HepG2 (cell line): ENCODE results near the gene ADARB2. TPM values are rescaled to one million over a fixed set of nuclear protein-coding genes. Genes with fewer than 3 reads are reported as not detected.

Source experiments
- ATAC-seq: fragments of 200-7000 bp; cut with Tn5 transposase; 3 replicates; pipeline ENCODE4 v1.9.1; 2020; ENCODE audit warnings: mild to moderate bottlenecking, moderate library complexity
- BruUV-seq: library from RNA; stranded (reverse); fragments of 400-500 nt; replicated peaks from 2 replicates; lab custom pipeline; 2021; lab: Mats Ljungman, UMichigan
- CTCF ChIA-PET: fragments of 300-600 bp; formaldehyde crosslinking; extraction: SDS; loops from one replicate; lab custom pipeline; 2021; ENCODE audit warnings: low total read pairs, inconsistent platforms, low intra/inter-chr PET ratio; lab: Yijun Ruan, JAX
- POLR2A ChIA-PET: fragments of 350-600 bp; sonication (Branson Sonifier 250); formaldehyde crosslinking; loops from one replicate; lab custom pipeline; 2020; ENCODE audit warnings: antibody characterized with exemption, inconsistent platforms; lab: Yijun Ruan, JAX
- DNase-seq: peaks from one replicate; pipeline ENCODE4 v3.0.0-alpha.2; 2015; ENCODE audit warnings: low spot score
- FAIRE-seq: peaks from 3 replicates; lab custom pipeline; 2011; peaks lifted over from hg19 to GRCh38; lab: Jason Lieb, UNC
- H2AFZ ChIP-seq: one replicate; pipeline ENCODE4 v1.6.1; 2011; ENCODE audit warnings: low read length, inconsistent platforms
- H3K27ac ChIP-seq: fragments of 300-600 bp; 3 replicates; pipeline ENCODE4 v1.8.0; 2011; ENCODE audit warnings: mixed run types, mild to moderate bottlenecking, mixed read lengths, low read length, inconsistent platforms; ENCODE audit not compliant: insufficient read depth; ENCODE audit errors: extremely low read length
- H3K27me3 ChIP-seq, 2 experiments: fragments of 200-600 bp in 1 of 2; 2 replicates in 1 of 2; 3 replicates in 1 of 2; pipeline versions ENCODE4 v1.6.0 to v1.8.0; 2011; ENCODE audit warnings: low read length in 2 of 2, mild to moderate bottlenecking in 2 of 2, moderate library complexity in 2 of 2, inconsistent platforms in 1 of 2; ENCODE audit not compliant: insufficient read depth in 2 of 2, control insufficient read depth in 1 of 2
- H3K36me3 ChIP-seq, 2 experiments: fragments of 200-600 bp in 1 of 2; replicated peaks in 1 of 2; 2 replicates in 1 of 2; 3 replicates in 1 of 2; pipeline versions ENCODE4 v1.5.1 to v1.8.0; 2011; ENCODE audit warnings: low read length in 2 of 2, inconsistent platforms in 1 of 2; ENCODE audit not compliant: insufficient read depth in 2 of 2, control insufficient read depth in 1 of 2
- H3K4me1 ChIP-seq: 2 replicates; pipeline ENCODE4 v1.5.1; 2012; ENCODE audit warnings: low read length, inconsistent platforms; ENCODE audit not compliant: insufficient read depth
- H3K4me2 ChIP-seq: 2 replicates; pipeline ENCODE4 v1.6.0; 2011; ENCODE audit warnings: low read depth, low read length, inconsistent platforms
- H3K4me3 ChIP-seq, 3 experiments: fragments of 200-600 bp in 1 of 3; sonication (generic), shearing (Covaris generic) in 1 of 3; replicated peaks in 1 of 3; 2 replicates each; pipeline ENCODE4 v1.5.1; 2011 to 2016; ENCODE audit warnings: low read length in 3 of 3, inconsistent platforms in 2 of 3, low read depth in 2 of 3, mild to moderate bottlenecking in 2 of 3, control low read depth in 1 of 3, mixed read lengths in 1 of 3; ENCODE audit not compliant: insufficient read depth in 1 of 3
- H3K79me2 ChIP-seq: one replicate; pipeline ENCODE4 v1.6.1; 2011; ENCODE audit warnings: low read length, inconsistent platforms; ENCODE audit not compliant: insufficient read depth
- H3K9ac ChIP-seq: 2 replicates; pipeline ENCODE4 v1.6.0; 2011; ENCODE audit warnings: mild to moderate bottlenecking, low read depth, low read length, inconsistent platforms; ENCODE audit not compliant: insufficient read depth
- H3K9me3 ChIP-seq: 2 replicates; pipeline ENCODE4 v1.5.1; 2012; ENCODE audit warnings: mild to moderate bottlenecking, low read length
- H4K20me1 ChIP-seq: 2 replicates; pipeline ENCODE4 v1.6.0; 2011; ENCODE audit warnings: inconsistent platforms, mild to moderate bottlenecking, low read length, moderate library complexity; ENCODE audit not compliant: insufficient read depth
- CC2D1A ChIP-seq: sonication (generic); formaldehyde crosslinking; IDR thresholded peaks from 2 replicates; pipeline ENCODE4 v1.8.1; 2023; ENCODE audit warnings: mild to moderate bottlenecking, missing genetic modification reagents
- CENPBD1 ChIP-seq: sonication (generic); formaldehyde crosslinking; IDR thresholded peaks from 2 replicates; pipeline ENCODE4 v1.8.0; 2022; ENCODE audit warnings: missing genetic modification reagents, low read depth, mild to moderate bottlenecking, borderline replicate concordance
- CREB1 ChIP-seq, 2 experiments: fragments of 450-650 bp in 1 of 2; IDR thresholded peaks; 2 replicates each; pipeline ENCODE4 v1.6.1; 2016 to 2017; ENCODE audit warnings: control low read depth in 1 of 2, mild to moderate bottlenecking in 1 of 2, missing compliant biosample characterization in 1 of 2, missing genetic modification characterization in 1 of 2
- KDM6A ChIP-seq: IDR thresholded peaks from 2 replicates; pipeline ENCODE4 v1.6.1; 2016; ENCODE audit warnings: low read depth
- RORA ChIP-seq: sonication (generic); formaldehyde crosslinking; IDR thresholded peaks from 2 replicates; pipeline ENCODE4 v1.5.0; 2020; ENCODE audit warnings: mild to moderate bottlenecking, missing genetic modification reagents, moderate library complexity
- SP140L ChIP-seq: sonication (generic); formaldehyde crosslinking; IDR thresholded peaks from 2 replicates; pipeline ENCODE4 v1.4.0; 2020; ENCODE audit warnings: missing genetic modification reagents, borderline replicate concordance
- ZNF550 ChIP-seq: sonication (generic); formaldehyde crosslinking; IDR thresholded peaks from 2 replicates; pipeline ENCODE4 v1.4.0; 2020; ENCODE audit warnings: mild to moderate bottlenecking, missing genetic modification reagents, borderline replicate concordance
- ZNF710 ChIP-seq: sonication (generic); formaldehyde crosslinking; IDR thresholded peaks from 2 replicates; pipeline ENCODE4 v1.5.0; 2020; ENCODE audit warnings: mild to moderate bottlenecking, missing genetic modification reagents, borderline replicate concordance
- ZNF761 ChIP-seq: sonication (generic); formaldehyde crosslinking; conservative IDR thresholded peaks from 2 replicates; pipeline ENCODE4 v1.4.0; 2020; ENCODE audit warnings: mild to moderate bottlenecking, missing genetic modification reagents
- WGBS: methylation state at CpG from one replicate; pipeline ENCODE4 v1.1.6; 2017; ENCODE audit warnings: low lambda C conversion rate; 5-methylcytosine and 5-hydroxymethylcytosine counted together
- in situ Hi-C: cut with HindIII; loops from 2 replicates; pipeline ENCODE4 v1.10.0; 2017; ENCODE audit warnings: low pct_unique_long_range_greater_than_20kb; ENCODE audit not compliant: extremely low pct_ligation_motif_present
- intact Hi-C: fragments of 100-400 bp; cut with micrococcal nuclease; formaldehyde crosslinking; loops from one replicate; pipeline ENCODE4 v1.10.0; 2022; ENCODE audit not compliant: unreplicated experiment
- polyA plus RNA-seq, 8 experiments: library from polyadenylated mRNA; depleted of rRNA in 3 of 8; stranded (reverse) in 7 of 8; unstranded in 1 of 8; fragments of >200 nt; fragmentation: Illumina TruSeq in 4 of 8; extraction: Trizol in 4 of 8; gene quantifications; 2 replicates each; pipeline versions ENCODE4 v1.2.1 to v1.2.3, GENCODE V29; 2011 to 2016; ENCODE audit warnings: low read depth in 4 of 8, missing spikeins in 1 of 8, mixed read lengths in 1 of 8; ENCODE audit not compliant: insufficient read depth in 1 of 8
- total RNA-seq, 5 experiments: library from RNA; depleted of rRNA; stranded (reverse); fragments of >200 nt; fragmentation: Illumina TruSeq; extraction: Trizol; gene quantifications; 2 replicates each; pipeline ENCODE4 v1.2.3, GENCODE V29; 2016; ENCODE audit warnings: low read depth in 1 of 5
- TF ChIP-seq, protein P1 (sequence below): sonication (generic); formaldehyde crosslinking; IDR thresholded peaks from 2 replicates; pipeline ENCODE4 v1.4.0; 2020; ENCODE audit warnings: mild to moderate bottlenecking, missing genetic modification reagents
- TF ChIP-seq, protein P2 (sequence below): sonication (generic); formaldehyde crosslinking; conservative IDR thresholded peaks from 2 replicates; pipeline ENCODE4 v1.8.1; 2023; ENCODE audit warnings: missing genetic modification reagents

ADARB2 gene
- total and polyA plus RNA-seq, 2 of the 13 experiments (the other 11 are each of a cell fraction or from before 2014, with no cell fraction given) = not detected

DNA sequence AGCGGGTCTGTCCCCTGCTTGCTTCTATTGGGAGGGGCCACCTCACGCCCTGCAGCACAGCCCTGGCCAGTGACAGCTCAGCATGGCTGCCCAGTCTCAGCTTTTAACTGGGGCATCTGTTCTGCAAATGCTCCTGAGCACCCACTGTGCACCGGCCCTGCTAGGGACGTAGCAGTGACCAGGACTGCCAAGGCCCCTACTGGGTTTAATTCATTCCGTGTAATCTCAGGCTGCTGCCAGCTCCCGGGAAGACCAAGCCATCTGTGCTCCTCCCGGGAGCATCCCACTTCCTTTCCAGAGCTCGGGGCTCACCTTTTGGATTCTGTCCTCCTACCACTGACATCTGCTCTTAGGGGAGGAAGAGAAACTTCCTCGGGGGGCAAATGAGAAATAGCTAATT lies 85.2 kb downstream of the ADARB2 start:
- in situ Hi-C loops = no loop called here
- Histone ChIP-seq H3K9ac (no peak overlapping the region), H3K79me2 (no peaks in the 10 kb centered on the region), H3K27me3 (peaks cover 3 to 22% of the 10 kb centered on the region in 2 experiments; a peak in 3 of 5 replicates), H3K4me1 (no peaks in the 10 kb centered on the region), H3K4me3 (no peak overlapping the region), H4K20me1 (no peaks in the 10 kb centered on the region), H3K36me3 (no peaks in the 10 kb centered on the region), H3K9me3 (no peaks in the 10 kb centered on the region), H3K27ac (no peak overlapping the region), H3K4me2 (no peak overlapping the region), H2AFZ (no peak overlapping the region)
- FAIRE-seq (no peak), DNase-seq (no peak), ATAC-seq (no peak)
- intact Hi-C loops = no loop called here
- BruUV-seq = no TSS peak
- POLR2A ChIA-PET = no interaction called here
- 5% methylated on average over 4 of the region's 9 CpGs for WGBS
- CTCF ChIA-PET = no interaction called here
- no peak for TF ChIP-seq KDM6A (CRISPR knock-in tag)

DNA sequence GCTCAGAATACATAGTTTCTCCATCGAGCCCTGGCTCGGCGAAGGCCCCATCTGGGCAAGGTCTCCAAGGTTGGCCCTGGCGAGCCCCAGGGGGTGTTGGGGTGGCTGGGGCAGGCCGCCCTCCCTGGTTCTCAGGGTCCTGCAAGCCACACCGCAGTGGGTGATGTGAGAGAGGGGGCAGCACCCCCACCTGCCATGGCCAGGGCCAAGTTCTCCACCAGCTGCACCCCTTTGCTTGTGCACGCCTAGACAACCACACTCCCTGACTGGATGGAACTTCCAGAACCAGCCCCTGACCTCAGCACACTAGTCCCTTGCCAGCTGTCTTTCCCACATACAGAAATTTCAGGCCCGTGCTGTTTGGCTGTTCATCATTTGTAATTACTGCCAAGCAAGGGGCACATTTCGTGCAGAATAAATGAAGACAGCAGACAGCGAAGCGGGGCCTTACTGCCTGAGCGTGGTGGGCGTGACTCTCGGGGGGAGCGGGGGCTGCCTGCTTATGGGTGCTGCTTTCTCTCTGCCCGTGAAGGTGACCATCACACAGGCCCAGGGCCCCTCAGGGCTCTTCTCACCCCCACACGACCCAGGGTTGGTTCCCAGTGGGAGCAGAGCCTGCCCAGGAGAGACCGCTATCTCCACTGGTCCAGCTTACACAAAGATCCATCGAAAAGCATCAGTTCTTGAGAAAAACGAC lies 85.9 kb downstream of the ADARB2 start:
- Histone ChIP-seq H3K9ac (no peak overlapping the region), H3K4me3 (no peak overlapping the region), H3K4me1 (no peaks in the 10 kb centered on the region), H3K4me2 (no peak overlapping the region), H4K20me1 (no peaks in the 10 kb centered on the region), H2AFZ (no peak overlapping the region), H3K27me3 (peaks cover 3 to 22% of the 10 kb centered on the region in 2 experiments; a peak in 3 of 5 replicates), H3K9me3 (no peaks in the 10 kb centered on the region), H3K27ac (no peak overlapping the region), H3K79me2 (no peaks in the 10 kb centered on the region), H3K36me3 (no peaks in the 10 kb centered on the region)
- POLR2A ChIA-PET = no interaction called here
- CTCF ChIA-PET = no interaction called here
- 2% methylated on average over 11 of the region's 20 CpGs for WGBS
- ATAC-seq = no peak
- no peak for FAIRE-seq
- no peak for DNase-seq
- intact Hi-C loops = no loop called here
- BruUV-seq = no TSS peak
- in situ Hi-C loops = no loop called here
- TF ChIP-seq CREB1 (IDR thresholded peaks at IDR 0.05) = no peak
- no peak for TF ChIP-seq CREB1 (CRISPR knock-in tag; IDR thresholded peaks at IDR 0.05)
- no peak for TF ChIP-seq CC2D1A (CRISPR knock-in tag)
- TF ChIP-seq, protein P1, sequence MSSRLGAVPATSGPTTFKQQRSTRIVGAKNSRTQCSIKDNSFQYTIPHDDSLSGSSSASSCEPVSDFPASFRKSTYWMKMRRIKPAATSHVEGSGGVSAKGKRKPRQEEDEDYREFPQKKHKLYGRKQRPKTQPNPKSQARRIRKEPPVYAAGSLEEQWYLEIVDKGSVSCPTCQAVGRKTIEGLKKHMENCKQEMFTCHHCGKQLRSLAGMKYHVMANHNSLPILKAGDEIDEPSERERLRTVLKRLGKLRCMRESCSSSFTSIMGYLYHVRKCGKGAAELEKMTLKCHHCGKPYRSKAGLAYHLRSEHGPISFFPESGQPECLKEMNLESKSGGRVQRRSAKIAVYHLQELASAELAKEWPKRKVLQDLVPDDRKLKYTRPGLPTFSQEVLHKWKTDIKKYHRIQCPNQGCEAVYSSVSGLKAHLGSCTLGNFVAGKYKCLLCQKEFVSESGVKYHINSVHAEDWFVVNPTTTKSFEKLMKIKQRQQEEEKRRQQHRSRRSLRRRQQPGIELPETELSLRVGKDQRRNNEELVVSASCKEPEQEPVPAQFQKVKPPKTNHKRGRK (CRISPR knock-in tag) = no peak
- no peak for TF ChIP-seq CENPBD1
- no peak for TF ChIP-seq ZNF761
- TF ChIP-seq ZNF710 (CRISPR knock-in tag) = no peak
- TF ChIP-seq, protein P2, sequence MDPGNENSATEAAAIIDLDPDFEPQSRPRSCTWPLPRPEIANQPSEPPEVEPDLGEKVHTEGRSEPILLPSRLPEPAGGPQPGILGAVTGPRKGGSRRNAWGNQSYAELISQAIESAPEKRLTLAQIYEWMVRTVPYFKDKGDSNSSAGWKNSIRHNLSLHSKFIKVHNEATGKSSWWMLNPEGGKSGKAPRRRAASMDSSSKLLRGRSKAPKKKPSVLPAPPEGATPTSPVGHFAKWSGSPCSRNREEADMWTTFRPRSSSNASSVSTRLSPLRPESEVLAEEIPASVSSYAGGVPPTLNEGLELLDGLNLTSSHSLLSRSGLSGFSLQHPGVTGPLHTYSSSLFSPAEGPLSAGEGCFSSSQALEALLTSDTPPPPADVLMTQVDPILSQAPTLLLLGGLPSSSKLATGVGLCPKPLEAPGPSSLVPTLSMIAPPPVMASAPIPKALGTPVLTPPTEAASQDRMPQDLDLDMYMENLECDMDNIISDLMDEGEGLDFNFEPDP (CRISPR knock-in tag) = no peak
- TF ChIP-seq ZNF550 (CRISPR knock-in tag) = no peak
- TF ChIP-seq SP140L (CRISPR knock-in tag) = no peak
- no peak for TF ChIP-seq RORA
